ENCODE data around the gene MAN1A1.
A peak's percentile ranks its signal among the peaks of the same experiment; 100 is the strongest.

The MAN1A1 gene

DNA sequence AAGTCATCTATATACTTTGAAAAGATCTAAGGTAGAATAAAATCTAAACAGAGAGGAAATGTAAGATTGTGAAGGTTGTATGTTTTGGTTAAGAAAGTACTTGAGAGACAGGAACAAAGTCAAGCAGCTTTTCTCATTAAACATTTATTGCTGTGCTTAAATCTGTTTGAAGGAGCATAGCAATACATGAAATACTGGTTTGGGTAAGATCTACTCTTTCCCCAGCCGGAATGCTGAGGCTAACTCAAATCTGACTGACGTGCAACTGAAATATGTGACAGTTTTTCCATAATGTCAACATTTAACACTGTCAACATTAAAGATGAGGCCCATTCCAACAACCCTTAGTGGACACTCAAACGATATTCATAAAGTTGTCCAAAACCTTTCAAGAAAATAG, 59.9 kb downstream of the MAN1A1 start:
- no peak for DNase-seq (ENCODE audit: low read depth in 1 of 2, low spot score in 1 of 2)
- no peak overlapping the region for H3K4me3 ChIP-seq (replicated peaks; ENCODE audit: insufficient read depth, low read length)
- H3K27ac ChIP-seq (replicated peaks), result no peak overlapping the region
- TF ChIP-seq POLR2AphosphoS5 (IDR thresholded peaks at IDR 0.05; ENCODE audit: low read depth), result no peak
- TF ChIP-seq, protein P1, sequence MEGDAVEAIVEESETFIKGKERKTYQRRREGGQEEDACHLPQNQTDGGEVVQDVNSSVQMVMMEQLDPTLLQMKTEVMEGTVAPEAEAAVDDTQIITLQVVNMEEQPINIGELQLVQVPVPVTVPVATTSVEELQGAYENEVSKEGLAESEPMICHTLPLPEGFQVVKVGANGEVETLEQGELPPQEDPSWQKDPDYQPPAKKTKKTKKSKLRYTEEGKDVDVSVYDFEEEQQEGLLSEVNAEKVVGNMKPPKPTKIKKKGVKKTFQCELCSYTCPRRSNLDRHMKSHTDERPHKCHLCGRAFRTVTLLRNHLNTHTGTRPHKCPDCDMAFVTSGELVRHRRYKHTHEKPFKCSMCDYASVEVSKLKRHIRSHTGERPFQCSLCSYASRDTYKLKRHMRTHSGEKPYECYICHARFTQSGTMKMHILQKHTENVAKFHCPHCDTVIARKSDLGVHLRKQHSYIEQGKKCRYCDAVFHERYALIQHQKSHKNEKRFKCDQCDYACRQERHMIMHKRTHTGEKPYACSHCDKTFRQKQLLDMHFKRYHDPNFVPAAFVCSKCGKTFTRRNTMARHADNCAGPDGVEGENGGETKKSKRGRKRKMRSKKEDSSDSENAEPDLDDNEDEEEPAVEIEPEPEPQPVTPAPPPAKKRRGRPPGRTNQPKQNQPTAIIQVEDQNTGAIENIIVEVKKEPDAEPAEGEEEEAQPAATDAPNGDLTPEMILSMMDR (IDR thresholded peaks at IDR 0.05; ENCODE audit: insufficient read depth, low read length), result no peak
- no peak for TF ChIP-seq SPI1 (IDR thresholded peaks at IDR 0.05; ENCODE audit: borderline replicate concordance, low read depth)
- no peak for TF ChIP-seq GABPA (IDR thresholded peaks at IDR 0.05; ENCODE audit: low read depth)
- TF ChIP-seq, protein P2, sequence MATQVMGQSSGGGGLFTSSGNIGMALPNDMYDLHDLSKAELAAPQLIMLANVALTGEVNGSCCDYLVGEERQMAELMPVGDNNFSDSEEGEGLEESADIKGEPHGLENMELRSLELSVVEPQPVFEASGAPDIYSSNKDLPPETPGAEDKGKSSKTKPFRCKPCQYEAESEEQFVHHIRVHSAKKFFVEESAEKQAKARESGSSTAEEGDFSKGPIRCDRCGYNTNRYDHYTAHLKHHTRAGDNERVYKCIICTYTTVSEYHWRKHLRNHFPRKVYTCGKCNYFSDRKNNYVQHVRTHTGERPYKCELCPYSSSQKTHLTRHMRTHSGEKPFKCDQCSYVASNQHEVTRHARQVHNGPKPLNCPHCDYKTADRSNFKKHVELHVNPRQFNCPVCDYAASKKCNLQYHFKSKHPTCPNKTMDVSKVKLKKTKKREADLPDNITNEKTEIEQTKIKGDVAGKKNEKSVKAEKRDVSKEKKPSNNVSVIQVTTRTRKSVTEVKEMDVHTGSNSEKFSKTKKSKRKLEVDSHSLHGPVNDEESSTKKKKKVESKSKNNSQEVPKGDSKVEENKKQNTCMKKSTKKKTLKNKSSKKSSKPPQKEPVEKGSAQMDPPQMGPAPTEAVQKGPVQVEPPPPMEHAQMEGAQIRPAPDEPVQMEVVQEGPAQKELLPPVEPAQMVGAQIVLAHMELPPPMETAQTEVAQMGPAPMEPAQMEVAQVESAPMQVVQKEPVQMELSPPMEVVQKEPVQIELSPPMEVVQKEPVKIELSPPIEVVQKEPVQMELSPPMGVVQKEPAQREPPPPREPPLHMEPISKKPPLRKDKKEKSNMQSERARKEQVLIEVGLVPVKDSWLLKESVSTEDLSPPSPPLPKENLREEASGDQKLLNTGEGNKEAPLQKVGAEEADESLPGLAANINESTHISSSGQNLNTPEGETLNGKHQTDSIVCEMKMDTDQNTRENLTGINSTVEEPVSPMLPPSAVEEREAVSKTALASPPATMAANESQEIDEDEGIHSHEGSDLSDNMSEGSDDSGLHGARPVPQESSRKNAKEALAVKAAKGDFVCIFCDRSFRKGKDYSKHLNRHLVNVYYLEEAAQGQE (IDR thresholded peaks at IDR 0.05; ENCODE audit: insufficient replicate concordance, low read depth), result no peak
- H3K27me3 ChIP-seq (ENCODE audit: insufficient read depth, poor library complexity, severe bottlenecking), result no peaks in the 10 kb centered on the region

DNA sequence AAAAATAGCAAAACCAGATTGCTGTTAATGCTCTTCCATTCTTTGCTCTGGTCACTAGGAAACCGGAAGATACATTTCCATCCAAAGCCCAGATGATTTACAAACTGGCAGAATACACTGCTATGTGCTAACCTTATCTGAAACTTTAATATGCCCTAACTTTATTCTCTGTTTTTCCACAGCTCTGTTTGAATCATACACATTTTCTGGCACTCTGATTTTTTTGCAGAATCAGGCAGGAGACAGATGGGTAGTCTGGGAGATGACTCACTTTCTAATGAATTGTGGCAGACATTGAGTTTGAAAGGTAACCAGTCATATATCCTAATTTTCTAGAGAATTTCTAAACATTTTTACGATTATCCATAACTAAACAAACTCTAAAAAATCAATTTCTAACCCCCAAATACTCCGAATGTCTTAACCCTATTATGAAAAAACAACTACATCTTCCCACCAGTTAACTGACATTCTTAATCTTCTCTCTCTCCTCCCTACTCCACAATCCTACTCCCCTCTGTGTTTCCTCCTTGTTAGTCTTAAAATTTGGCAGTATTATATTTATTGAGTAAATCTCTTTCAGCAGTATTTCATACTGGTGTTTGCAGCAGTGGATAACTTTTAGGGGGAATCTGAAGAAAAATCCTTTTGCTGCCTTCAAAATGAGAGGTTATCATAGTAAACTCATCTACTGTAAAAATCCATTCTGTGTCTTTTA, 63.5 kb downstream of the MAN1A1 start:
- H3K4me3 ChIP-seq (replicated peaks; ENCODE audit: insufficient read depth, low read length), result no peak overlapping the region
- H3K27me3 ChIP-seq (ENCODE audit: insufficient read depth, poor library complexity, severe bottlenecking), result no peaks in the 10 kb centered on the region
- no peak for TF ChIP-seq SPI1 (IDR thresholded peaks at IDR 0.05; ENCODE audit: borderline replicate concordance, low read depth)
- TF ChIP-seq, protein P1 (IDR thresholded peaks at IDR 0.05; ENCODE audit: insufficient read depth, low read length), result no peak
- TF ChIP-seq GABPA (IDR thresholded peaks at IDR 0.05; ENCODE audit: low read depth), result no peak
- TF ChIP-seq, protein P2 (IDR thresholded peaks at IDR 0.05; ENCODE audit: insufficient replicate concordance, low read depth), result no peak
- no peak for TF ChIP-seq POLR2AphosphoS5 (IDR thresholded peaks at IDR 0.05; ENCODE audit: low read depth)
- no peak overlapping the region for H3K27ac ChIP-seq (replicated peaks)
- DNase-seq (ENCODE audit: low read depth in 1 of 2, low spot score in 1 of 2), result no peak

- Histone ChIP-seq H3K4me3 (replicated peaks; ENCODE audit: insufficient read depth, low read length) (no peak overlapping the region), H3K27ac (replicated peaks) (no peak overlapping the region), H3K27me3 (ENCODE audit: insufficient read depth, poor library complexity, severe bottlenecking) (no peaks in the 10 kb centered on the region)
- no peak for TF ChIP-seq SPI1 (IDR thresholded peaks at IDR 0.05; ENCODE audit: borderline replicate concordance, low read depth)
- no peak for TF ChIP-seq GABPA (IDR thresholded peaks at IDR 0.05; ENCODE audit: low read depth)
- no peak for TF ChIP-seq POLR2AphosphoS5 (IDR thresholded peaks at IDR 0.05; ENCODE audit: low read depth)
- TF ChIP-seq, protein P1 (IDR thresholded peaks at IDR 0.05; ENCODE audit: insufficient read depth, low read length), result no peak
- TF ChIP-seq, protein P2 (IDR thresholded peaks at IDR 0.05; ENCODE audit: insufficient replicate concordance, low read depth), result no peak
- DNase-seq (ENCODE audit: low read depth in 1 of 2, low spot score in 1 of 2), result peak in 1 of 2 experiments; percentile 25
Observed at GRCh38 chr6:119284861-119285521, 64.6 kb downstream of the MAN1A1 start.

Data from HL-60 (cell line).